Neural progenitor cell (in vitro differentiated cells): ENCODE measurements around the gene HOXD4.

Source experiments
- EZH2 ChIP-seq: fragments of 200-600 bp; sonication (generic); IDR thresholded peaks from 2 replicates; pipeline ENCODE4 v1.6.1; 2017; ENCODE audit warnings: antibody characterized with exemption, mild to moderate bottlenecking, moderate library complexity
- TF ChIP-seq, protein P1 (sequence below): fragments of 200-600 bp; sonication (generic); IDR thresholded peaks from 2 replicates; pipeline ENCODE4 v1.5.1; 2017; ENCODE audit warnings: antibody characterized with exemption, mild to moderate bottlenecking

DNA sequence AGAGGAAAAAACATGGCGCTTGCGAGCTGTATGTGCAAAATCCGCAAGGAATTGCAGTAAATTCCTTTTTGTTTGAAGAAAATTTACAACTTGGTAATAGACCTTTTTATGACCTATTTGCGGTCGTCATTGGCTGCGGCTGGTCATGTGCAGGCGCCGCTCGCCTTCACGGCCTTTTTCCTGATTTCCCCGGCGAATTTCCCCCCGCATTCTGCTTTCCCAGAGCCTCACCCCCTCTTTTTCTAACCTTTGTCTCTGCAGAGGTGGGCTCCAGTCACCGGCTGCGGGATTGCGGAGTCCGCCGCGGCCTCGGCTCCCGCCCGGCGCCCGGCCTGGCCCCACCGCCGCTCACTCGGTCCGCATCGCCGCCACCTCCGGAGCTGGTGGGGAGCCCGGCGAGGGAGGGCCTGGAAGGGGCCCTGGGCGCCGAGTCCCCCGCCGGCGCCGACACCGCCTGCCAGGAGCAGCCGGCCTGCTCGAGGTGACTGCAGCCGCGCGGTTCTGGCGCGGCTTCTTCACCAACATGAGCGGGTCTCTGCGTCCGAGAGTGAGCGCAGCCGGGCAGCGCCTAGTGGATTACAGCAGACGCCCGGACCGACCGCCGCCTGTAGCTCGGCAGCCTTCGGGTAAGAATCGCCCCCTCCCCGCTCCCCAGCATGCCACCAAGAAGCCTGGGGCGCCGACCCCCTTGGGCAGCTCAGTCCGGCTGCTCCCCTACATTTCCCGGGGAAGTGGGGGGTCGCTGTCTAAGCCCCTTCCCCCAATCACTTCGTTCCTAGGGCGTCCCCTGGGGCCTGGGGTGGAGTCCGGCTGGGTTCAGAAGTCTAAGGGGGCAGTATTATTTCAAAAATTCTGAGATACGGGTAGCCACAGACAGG is 14.7 kb upstream of the HOXD4 start:
- peak; percentile 97 for TF ChIP-seq EZH2
- TF ChIP-seq, protein P1, sequence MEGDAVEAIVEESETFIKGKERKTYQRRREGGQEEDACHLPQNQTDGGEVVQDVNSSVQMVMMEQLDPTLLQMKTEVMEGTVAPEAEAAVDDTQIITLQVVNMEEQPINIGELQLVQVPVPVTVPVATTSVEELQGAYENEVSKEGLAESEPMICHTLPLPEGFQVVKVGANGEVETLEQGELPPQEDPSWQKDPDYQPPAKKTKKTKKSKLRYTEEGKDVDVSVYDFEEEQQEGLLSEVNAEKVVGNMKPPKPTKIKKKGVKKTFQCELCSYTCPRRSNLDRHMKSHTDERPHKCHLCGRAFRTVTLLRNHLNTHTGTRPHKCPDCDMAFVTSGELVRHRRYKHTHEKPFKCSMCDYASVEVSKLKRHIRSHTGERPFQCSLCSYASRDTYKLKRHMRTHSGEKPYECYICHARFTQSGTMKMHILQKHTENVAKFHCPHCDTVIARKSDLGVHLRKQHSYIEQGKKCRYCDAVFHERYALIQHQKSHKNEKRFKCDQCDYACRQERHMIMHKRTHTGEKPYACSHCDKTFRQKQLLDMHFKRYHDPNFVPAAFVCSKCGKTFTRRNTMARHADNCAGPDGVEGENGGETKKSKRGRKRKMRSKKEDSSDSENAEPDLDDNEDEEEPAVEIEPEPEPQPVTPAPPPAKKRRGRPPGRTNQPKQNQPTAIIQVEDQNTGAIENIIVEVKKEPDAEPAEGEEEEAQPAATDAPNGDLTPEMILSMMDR, result no peak
